WTC11 (cell line): ENCODE measurements around the gene DNAH17. TPM values are rescaled to one million over a fixed set of nuclear protein-coding genes. Genes with fewer than 3 reads are reported as not detected.

Source experiments
- ATAC-seq: fragments of 200-7000 bp; cut with Tn5 transposase; 2 replicates; pipeline ENCODE4 v1.10.0; 2021; ENCODE audit warnings: mild to moderate bottlenecking, moderate library complexity
- CTCF ChIA-PET: fragments of 300-600 bp; sonication (Branson Sonifier 250); formaldehyde crosslinking; loops from one replicate; lab custom pipeline; 2021; ENCODE audit warnings: antibody characterized with exemption; lab: Charles Lee
- POLR2A ChIA-PET: fragments of 350-600 bp; sonication (Branson Sonifier 250); formaldehyde crosslinking; loops from one replicate; lab custom pipeline; 2021; ENCODE audit warnings: antibody characterized with exemption; lab: Charles Lee
- DNase-seq: peaks from one replicate; pipeline ENCODE4 v3.0.0; 2021; ENCODE audit warnings: low spot score
- H3K27ac Mint-ChIP-seq: 2 replicates; pipeline ENCODE4 v1.8.0; 2021; ENCODE audit warnings: mixed read lengths
- H3K27me3 Mint-ChIP-seq: 2 replicates; pipeline ENCODE4 v1.8.0; 2021; ENCODE audit warnings: low read depth, mild to moderate bottlenecking, moderate library complexity, mixed read lengths
- H3K36me3 Mint-ChIP-seq: 2 replicates; pipeline ENCODE4 v1.8.0; 2021; ENCODE audit warnings: mixed read lengths
- H3K4me1 Mint-ChIP-seq: 2 replicates; pipeline ENCODE4 v1.8.0; 2022; ENCODE audit warnings: mixed read lengths
- H3K4me3 Mint-ChIP-seq: 2 replicates; pipeline ENCODE4 v1.8.0; 2021; ENCODE audit warnings: mild to moderate bottlenecking, moderate library complexity, mixed read lengths
- H3K9me3 Mint-ChIP-seq: 2 replicates; pipeline ENCODE4 v1.8.0; 2021; ENCODE audit warnings: mixed read lengths
- ATF2 ChIP-seq: sonication (generic); formaldehyde crosslinking; IDR thresholded peaks from 2 replicates; pipeline ENCODE4 v1.8.1; 2022; ENCODE audit warnings: low read depth, missing genetic modification reagents, borderline replicate concordance
- CDX4 ChIP-seq: fragments of 250-450 bp; sonication (Bioruptor Pico); IDR thresholded peaks from 2 replicates; pipeline ENCODE4 v1.9.0; 2021; ENCODE audit warnings: moderate library complexity, mild to moderate bottlenecking, inconsistent platforms, borderline replicate concordance
- CREB1 ChIP-seq: sonication (generic); formaldehyde crosslinking; IDR thresholded peaks from 2 replicates; pipeline ENCODE4 v1.8.0; 2023; ENCODE audit warnings: mild to moderate bottlenecking, missing genetic modification reagents
- ELF4 ChIP-seq: sonication (generic); formaldehyde crosslinking; IDR thresholded peaks from 2 replicates; pipeline ENCODE4 v1.8.1; 2022; ENCODE audit warnings: low read depth, mild to moderate bottlenecking, moderate library complexity, missing genetic modification reagents
- FOXK1 ChIP-seq: sonication (generic); formaldehyde crosslinking; IDR thresholded peaks from 2 replicates; pipeline ENCODE4 v1.8.0; 2022; ENCODE audit warnings: mild to moderate bottlenecking, moderate library complexity, missing genetic modification reagents
- GRHL2 ChIP-seq: fragments of 250-450 bp; sonication (Bioruptor Pico); IDR thresholded peaks from 2 replicates; pipeline ENCODE4 v1.8.0; 2022; ENCODE audit warnings: mild to moderate bottlenecking, moderate library complexity; ENCODE audit not compliant: insufficient replicate concordance, severe bottlenecking
- PRDM15 ChIP-seq: sonication (generic); formaldehyde crosslinking; IDR thresholded peaks from 2 replicates; pipeline ENCODE4 v1.8.0; 2022; ENCODE audit warnings: missing genetic modification reagents
- SOX15 ChIP-seq: fragments of 250-450 bp; sonication (Bioruptor Pico); IDR thresholded peaks from 2 replicates; pipeline ENCODE4 v1.9.0; 2021; ENCODE audit warnings: mild to moderate bottlenecking
- TEAD1 ChIP-seq: sonication (generic); formaldehyde crosslinking; IDR thresholded peaks from 2 replicates; pipeline ENCODE4 v1.8.0; 2022; ENCODE audit warnings: mild to moderate bottlenecking, missing genetic modification reagents
- ZNF396 ChIP-seq: fragments of 250-450 bp; sonication (Bioruptor Pico); IDR thresholded peaks from 2 replicates; pipeline ENCODE4 v1.8.0; 2021; ENCODE audit warnings: mild to moderate bottlenecking, moderate library complexity, borderline replicate concordance
- ZNF423 ChIP-seq: fragments of 250-450 bp; sonication (Bioruptor Pico); IDR thresholded peaks from 2 replicates; pipeline ENCODE4 v2.1.2; 2022; ENCODE audit warnings: mild to moderate bottlenecking, moderate library complexity
- ZSCAN18 ChIP-seq: fragments of 250-450 bp; sonication (Bioruptor Pico); IDR thresholded peaks from 2 replicates; pipeline ENCODE4 v2.1.2; 2022; ENCODE audit warnings: mild to moderate bottlenecking, moderate library complexity
- total RNA-seq: library from RNA; stranded (reverse); gene quantifications from 3 replicates; pipeline ENCODE4 v1.2.3, GENCODE V29; 2021
- TF ChIP-seq, protein P1 (sequence below): sonication (generic); formaldehyde crosslinking; IDR thresholded peaks from 2 replicates; pipeline ENCODE4 v1.8.0; 2022; ENCODE audit warnings: mild to moderate bottlenecking, missing genetic modification reagents

DNAH17 gene
- total RNA-seq, 1 experiment from 2014 or later: 0.87 TPM

DNA sequence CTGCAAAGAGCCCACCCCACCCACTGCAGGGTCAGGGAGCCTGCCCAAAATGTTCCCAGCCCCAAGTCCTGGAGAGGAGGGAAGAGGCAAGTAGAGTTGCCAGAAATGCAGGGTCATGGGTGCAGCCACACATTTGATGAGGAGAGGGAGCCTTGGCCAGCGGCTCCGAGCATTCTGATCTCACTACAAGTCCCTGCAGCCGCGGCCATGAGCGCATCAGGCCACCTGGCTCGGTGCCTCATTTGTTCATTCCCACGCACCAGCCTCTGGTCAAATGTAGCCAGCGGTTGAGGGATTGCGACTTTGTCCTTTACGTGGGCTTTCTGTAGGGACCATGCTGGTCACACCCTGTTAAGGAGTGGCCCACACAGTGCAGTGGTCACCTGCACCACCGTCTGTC, 150.1 kb downstream of the DNAH17 start:
- H3K27ac Mint-ChIP-seq: peak overlapping the region; percentile 49; the same call in 1 of the 2 replicates

More for the DNA sequence above, 150.1 kb downstream of the DNAH17 start:
- Mint-ChIP-seq H3K36me3 (peaks cover 35% of the 10 kb centered on the region), H3K4me3 (no peak overlapping the region), H3K9me3 (no peaks in the 10 kb centered on the region), H3K27me3 (no peaks in the 10 kb centered on the region), H3K4me1 (peaks cover 11% of the 10 kb centered on the region)
- ATAC-seq (no peak), DNase-seq (no peak)
- ChIA-PET POLR2A (no interaction called here), CTCF (no interaction called here)
- no peak for TF ChIP-seq SOX15 (CRISPR knock-in tag)
- no peak for TF ChIP-seq FOXK1 (CRISPR knock-in tag)
- no peak for TF ChIP-seq PRDM15 (CRISPR knock-in tag)
- no peak for TF ChIP-seq ZSCAN18 (CRISPR knock-in tag)
- no peak for TF ChIP-seq ATF2 (CRISPR knock-in tag)
- no peak for TF ChIP-seq TEAD1
- TF ChIP-seq, protein P1, sequence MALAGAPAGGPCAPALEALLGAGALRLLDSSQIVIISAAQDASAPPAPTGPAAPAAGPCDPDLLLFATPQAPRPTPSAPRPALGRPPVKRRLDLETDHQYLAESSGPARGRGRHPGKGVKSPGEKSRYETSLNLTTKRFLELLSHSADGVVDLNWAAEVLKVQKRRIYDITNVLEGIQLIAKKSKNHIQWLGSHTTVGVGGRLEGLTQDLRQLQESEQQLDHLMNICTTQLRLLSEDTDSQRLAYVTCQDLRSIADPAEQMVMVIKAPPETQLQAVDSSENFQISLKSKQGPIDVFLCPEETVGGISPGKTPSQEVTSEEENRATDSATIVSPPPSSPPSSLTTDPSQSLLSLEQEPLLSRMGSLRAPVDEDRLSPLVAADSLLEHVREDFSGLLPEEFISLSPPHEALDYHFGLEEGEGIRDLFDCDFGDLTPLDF (CRISPR knock-in tag): no peak
- no peak for TF ChIP-seq CREB1 (CRISPR knock-in tag)
- no peak for TF ChIP-seq ZNF423 (CRISPR knock-in tag)
- TF ChIP-seq ELF4 (CRISPR knock-in tag): no peak
- TF ChIP-seq ZNF396: no peak
- TF ChIP-seq GRHL2 (CRISPR knock-in tag): no peak
- no peak for TF ChIP-seq CDX4 (CRISPR knock-in tag)
